NCI-H2107 (cell line): Measurements from ENCODE around the gene FOCAD.

Source experiments
- DNase-seq: peaks from one replicate; lab custom pipeline; 2025; lab: John Stamatoyannopoulos, UW

Gene FOCAD

GRCh38 chr9:21023861-21024260 lies 339.8 kb downstream of the FOCAD start:
- no peak for DNase-seq

GRCh38 chr9:21027295-21027694 lies 343.2 kb downstream of the FOCAD start:
- DNase-seq, result no peak

- no peak for DNase-seq
These were observed 344.4 kb downstream of the FOCAD start for GRCh38 chr9:21028466-21028865.

- DNase-seq, result no peak
These were observed 345.6 kb downstream of the FOCAD start for GRCh38 chr9:21029661-21030060.

- DNase-seq, result no peak
These were observed 346.5 kb downstream of the FOCAD start for GRCh38 chr9:21030389-21031035.

- DNase-seq, result no peak
These were observed 347.2 kb downstream of the FOCAD start, which contains the start of gene HACD4 for GRCh38 chr9:21031091-21031807. Gene HACD4 (minus strand): TSS chr9:21031640. CDS start chr9:21031590, 50 bp downstream.

GRCh38 chr9:21031808-21032183 lies 347.7 kb downstream of the FOCAD start:
- no peak for DNase-seq

GRCh38 chr9:21037278-21037677 lies 353.2 kb downstream of the FOCAD start:
- no peak for DNase-seq

GRCh38 chr9:21039302-21039701 lies 355.2 kb downstream of the FOCAD start:
- no peak for DNase-seq

GRCh38 chr9:21042466-21042865 lies 358.4 kb downstream of the FOCAD start:
- DNase-seq, result no peak

- DNase-seq, result no peak
These were observed 359.8 kb downstream of the FOCAD start for GRCh38 chr9:21043841-21044240.
